Gastroesophageal sphincter (tissue), 4 donors: ENCODE results near the gene TAS2R16. TPM values are rescaled to one million over a fixed set of nuclear protein-coding genes. Genes with fewer than 3 reads are reported as not detected.

Experiments used
- ATAC-seq: fragments of 150-250 bp; one replicate; pipeline ENCODE4 v1.9.1; 2016; ENCODE audit warnings: mild to moderate bottlenecking, moderate library complexity
- H3K27ac ChIP-seq, 4 donors: fragments of 200-600 bp; sonication (generic) in 3 of 4; 1 replicate in 3 of 4; 2 replicates in 1 of 4; pipeline ENCODE4 v1.5.1; 2016 to 2019
- H3K27me3 ChIP-seq: fragments of 200-600 bp; sonication (generic); one replicate; pipeline ENCODE4 v1.5.1; 2019
- H3K36me3 ChIP-seq, 2 donors: fragments of 200-600 bp; sonication (generic); one replicate each; pipeline ENCODE4 v1.5.1; 2019; ENCODE audit warnings: control low read depth in 1 of 2
- H3K4me1 ChIP-seq, 3 donors: fragments of 200-600 bp; sonication (generic); 1 replicate in 2 of 3; 2 replicates in 1 of 3; pipeline ENCODE4 v1.5.1; 2016 to 2019; ENCODE audit warnings: control low read depth in 2 of 3
- H3K4me3 ChIP-seq, 2 donors: fragments of 200-600 bp; sonication (generic); one replicate each; pipeline ENCODE4 v1.5.1; 2019; ENCODE audit warnings: mild to moderate bottlenecking in 1 of 2, moderate library complexity in 1 of 2
- H3K9me3 ChIP-seq, 3 donors: fragments of 200-600 bp; sonication (generic); one replicate each; pipeline ENCODE4 v1.5.1; 2017 to 2019; ENCODE audit warnings: control low read depth in 2 of 3
- CTCF ChIP-seq, 4 experiments: fragments of 200-600 bp in 2 of 4; fragments of 450-650 bp in 2 of 4; sonication (generic) in 1 of 4; IDR thresholded peaks; one replicate each; pipeline ENCODE4 v1.5.1; 2017 to 2019; ENCODE audit warnings: antibody characterized with exemption in 4 of 4, mild to moderate bottlenecking in 2 of 4, moderate library complexity in 2 of 4
- EP300 ChIP-seq: sonication (generic); formaldehyde crosslinking; IDR thresholded peaks from one replicate; pipeline ENCODE4 v1.6.1; 2017; ENCODE audit warnings: antibody characterized with exemption, mild to moderate bottlenecking
- POLR2A ChIP-seq, 2 donors: fragments of 450-650 bp; IDR thresholded peaks; one replicate each; pipeline ENCODE4 v1.6.1; 2017; ENCODE audit warnings: antibody characterized with exemption in 2 of 2, mild to moderate bottlenecking in 2 of 2, moderate library complexity in 1 of 2
- POLR2AphosphoS5 ChIP-seq: sonication (generic); formaldehyde crosslinking; IDR thresholded peaks from one replicate; pipeline ENCODE4 v1.6.1; 2017; ENCODE audit warnings: antibody characterized with exemption
- WGBS, 2 donors: methylation state at CpG; one replicate each; pipeline ENCODE4 v1.1.5; 2018; ENCODE audit warnings: low coverage in 1 of 2; 5-methylcytosine and 5-hydroxymethylcytosine counted together
- total RNA-seq, 4 donors: library from RNA; depleted of rRNA; stranded (reverse); fragments of >200 nt; gene quantifications; one replicate each; pipeline ENCODE4 v1.1.0, GENCODE V29; 2016

Gene TAS2R16
- total RNA-seq, 4 donors from 2014 or later, result not detected

GRCh38 chr7:122975341-122975740 is 20.2 kb downstream of the TAS2R16 start:
- peaks cover 4% of the 10 kb centered on the region for H3K27me3 ChIP-seq
- H3K36me3 ChIP-seq, result no peaks in the 10 kb centered on the region
- H3K4me1 ChIP-seq, result no peaks in the 10 kb centered on the region
- H3K9me3 ChIP-seq, result no peaks in the 10 kb centered on the region
- 75 to 80% methylated on average over 1 of the region's 1 CpG for WGBS, 2 donors
- no peak for ATAC-seq
- TF ChIP-seq POLR2A (IDR thresholded peaks at IDR 0.05) (no peak), POLR2AphosphoS5 (no peak), EP300 (no peak), CTCF (IDR thresholded peaks at IDR 0.05) (no peak)
- no peak overlapping the region for H3K4me3 ChIP-seq
- H3K27ac ChIP-seq, result no peak overlapping the region

GRCh38 chr7:122974229-122974628 is 21.3 kb downstream of the TAS2R16 start:
- Histone ChIP-seq H3K9me3 (no peaks in the 10 kb centered on the region), H3K4me3 (no peak overlapping the region), H3K27ac (no peak overlapping the region), H3K4me1 (no peaks in the 10 kb centered on the region), H3K27me3 (peaks cover 4% of the 10 kb centered on the region), H3K36me3 (no peaks in the 10 kb centered on the region)
- whole genome bisulfite sequencing, 2 donors, result no CpG with 5 or more reads among the region's 2 CpGs
- no peak for ATAC-seq
- TF ChIP-seq POLR2A (IDR thresholded peaks at IDR 0.05) (no peak), EP300 (no peak), POLR2AphosphoS5 (no peak), CTCF (IDR thresholded peaks at IDR 0.05) (no peak)

GRCh38 chr7:122972056-122972455 is 23.4 kb downstream of the TAS2R16 start:
- no peaks in the 10 kb centered on the region for H3K36me3 ChIP-seq
- no peak overlapping the region for H3K4me3 ChIP-seq
- peaks cover 4% of the 10 kb centered on the region for H3K27me3 ChIP-seq
- no peaks in the 10 kb centered on the region for H3K9me3 ChIP-seq
- WGBS, 2 donors, result 64 to 81% methylated on average over 5 of the region's 6 CpGs
- no peak overlapping the region for H3K27ac ChIP-seq
- H3K4me1 ChIP-seq, result no peaks in the 10 kb centered on the region
- ATAC-seq, result no peak
- no peak for TF ChIP-seq POLR2A (IDR thresholded peaks at IDR 0.05)
- TF ChIP-seq CTCF (IDR thresholded peaks at IDR 0.05), result no peak
- TF ChIP-seq EP300, result no peak
- no peak for TF ChIP-seq POLR2AphosphoS5

- no peaks in the 10 kb centered on the region for H3K9me3 ChIP-seq
- no peak overlapping the region for H3K4me3 ChIP-seq
- TF ChIP-seq CTCF (IDR thresholded peaks at IDR 0.05), result no peak
- TF ChIP-seq POLR2A (IDR thresholded peaks at IDR 0.05), result no peak
- no peak for TF ChIP-seq POLR2AphosphoS5
- no peak for TF ChIP-seq EP300
- WGBS, 2 donors, result 55 to 65% methylated on average over 4 to 5 of the region's 6 CpGs
- no peaks in the 10 kb centered on the region for H3K36me3 ChIP-seq
- ATAC-seq, result no peak
- H3K27me3 ChIP-seq, result peaks cover 4% of the 10 kb centered on the region
- H3K27ac ChIP-seq, result no peak overlapping the region
- no peaks in the 10 kb centered on the region for H3K4me1 ChIP-seq
These were observed 24.5 kb downstream of the TAS2R16 start for GRCh38 chr7:122970740-122971725.

GRCh38 chr7:122968389-122968788 is 27.1 kb downstream of the TAS2R16 start:
- no peak for TF ChIP-seq EP300
- TF ChIP-seq CTCF (IDR thresholded peaks at IDR 0.05), result no peak
- TF ChIP-seq POLR2AphosphoS5, result no peak
- no peak for TF ChIP-seq POLR2A (IDR thresholded peaks at IDR 0.05)
- ATAC-seq, result no peak
- no peak overlapping the region for H3K4me3 ChIP-seq
- no peak overlapping the region for H3K27ac ChIP-seq
- no peaks in the 10 kb centered on the region for H3K9me3 ChIP-seq
- no peaks in the 10 kb centered on the region for H3K27me3 ChIP-seq
- WGBS, 2 donors, result 65 to 73% methylated on average over 4 of the region's 4 CpGs
- H3K36me3 ChIP-seq, result no peaks in the 10 kb centered on the region
- H3K4me1 ChIP-seq, result no peaks in the 10 kb centered on the region
